Prostate gland (tissue), 2 donors: ENCODE data around the gene CDH26. TPM values are rescaled to one million over a fixed set of nuclear protein-coding genes. Genes with fewer than 3 reads are reported as not detected.
A peak's percentile ranks its signal among the peaks of the same experiment; 100 is the strongest.
"Not testable (repeated sequence)": the region's sequence is repeated elsewhere in the genome, so short reads cannot be mapped to it uniquely, and the experiment has no call there.

Source experiments
- DNase-seq: peaks from one replicate; pipeline ENCODE4 v3.0.0-alpha.2; 2019; ENCODE audit warnings: low spot score
- H3K27ac ChIP-seq, 2 donors: fragments of 200-600 bp; sonication (generic); 2 replicates each; pipeline ENCODE4 v1.5.1; 2017 to 2019
- H3K27me3 ChIP-seq: fragments of 200-600 bp; sonication (generic); replicated peaks from 2 replicates; pipeline ENCODE4 v1.5.1; 2019; ENCODE audit not compliant: insufficient read depth
- H3K36me3 ChIP-seq, 2 donors: fragments of 200-600 bp; sonication (generic); 1 replicate in 1 of 2; 2 replicates in 1 of 2; pipeline versions ENCODE4 v1.5.1 to v1.8.1; 2017 to 2019
- H3K4me1 ChIP-seq: fragments of 200-600 bp; sonication (generic); replicated peaks from 2 replicates; pipeline ENCODE4 v1.5.1; 2019
- H3K4me3 ChIP-seq, 2 donors: fragments of 200-600 bp; sonication (generic); 2 replicates each; pipeline ENCODE4 v1.5.1; 2017 to 2019
- H3K9me3 ChIP-seq: fragments of 200-600 bp; sonication (generic); 2 replicates; pipeline ENCODE4 v1.5.1; 2017
- POLR2A ChIP-seq: fragments of 450-650 bp; IDR thresholded peaks from one replicate; pipeline ENCODE4 v1.6.1; 2016; ENCODE audit warnings: antibody characterized with exemption, mild to moderate bottlenecking
- POLR2AphosphoS5 ChIP-seq: sonication (generic); formaldehyde crosslinking; IDR thresholded peaks from one replicate; pipeline ENCODE4 v1.6.1; 2017; ENCODE audit warnings: antibody characterized with exemption
- WGBS: methylation state at CpG from one replicate; pipeline ENCODE4 v1.1.5; 2018; 5-methylcytosine and 5-hydroxymethylcytosine counted together
- intact Hi-C: fragments of 100-400 bp; cut with DNase I; formaldehyde crosslinking; loops from one replicate; pipeline ENCODE4 v1.14.2; 2022
- total RNA-seq, 2 donors: library from RNA; depleted of rRNA; stranded (reverse); fragments of >200 nt; gene quantifications; one replicate each; pipeline ENCODE4 v1.1.0, GENCODE V29; 2016
- TF ChIP-seq, protein P1 (sequence below), 4 experiments: fragments of 200-600 bp in 2 of 4; fragments of 450-650 bp in 2 of 4; sonication (generic) in 2 of 4; IDR thresholded peaks; 1 replicate in 3 of 4; 2 replicates in 1 of 4; pipeline ENCODE4 v1.5.1; 2016 to 2019; ENCODE audit warnings: antibody characterized with exemption in 4 of 4, mild to moderate bottlenecking in 2 of 4, moderate library complexity in 2 of 4

CDH26 gene
- total RNA-seq, 2 donors from 2014 or later = 11.0 to 30.6 TPM

- no peak for DNase-seq
- H3K9me3 ChIP-seq = no peaks in the 10 kb centered on the region
- no peak overlapping the region for H3K27ac ChIP-seq
- H3K27me3 ChIP-seq = no peaks in the 10 kb centered on the region
- H3K4me3 ChIP-seq = no peak overlapping the region
- TF ChIP-seq, protein P1, sequence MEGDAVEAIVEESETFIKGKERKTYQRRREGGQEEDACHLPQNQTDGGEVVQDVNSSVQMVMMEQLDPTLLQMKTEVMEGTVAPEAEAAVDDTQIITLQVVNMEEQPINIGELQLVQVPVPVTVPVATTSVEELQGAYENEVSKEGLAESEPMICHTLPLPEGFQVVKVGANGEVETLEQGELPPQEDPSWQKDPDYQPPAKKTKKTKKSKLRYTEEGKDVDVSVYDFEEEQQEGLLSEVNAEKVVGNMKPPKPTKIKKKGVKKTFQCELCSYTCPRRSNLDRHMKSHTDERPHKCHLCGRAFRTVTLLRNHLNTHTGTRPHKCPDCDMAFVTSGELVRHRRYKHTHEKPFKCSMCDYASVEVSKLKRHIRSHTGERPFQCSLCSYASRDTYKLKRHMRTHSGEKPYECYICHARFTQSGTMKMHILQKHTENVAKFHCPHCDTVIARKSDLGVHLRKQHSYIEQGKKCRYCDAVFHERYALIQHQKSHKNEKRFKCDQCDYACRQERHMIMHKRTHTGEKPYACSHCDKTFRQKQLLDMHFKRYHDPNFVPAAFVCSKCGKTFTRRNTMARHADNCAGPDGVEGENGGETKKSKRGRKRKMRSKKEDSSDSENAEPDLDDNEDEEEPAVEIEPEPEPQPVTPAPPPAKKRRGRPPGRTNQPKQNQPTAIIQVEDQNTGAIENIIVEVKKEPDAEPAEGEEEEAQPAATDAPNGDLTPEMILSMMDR (IDR thresholded peaks at IDR 0.05) = no peak
- no peak for TF ChIP-seq POLR2AphosphoS5
- TF ChIP-seq POLR2A = no peak
- H3K4me1 ChIP-seq = peaks cover 11% of the 10 kb centered on the region
- WGBS = 63% methylated on average over 6 of the region's 6 CpGs
- no peaks in the 10 kb centered on the region for H3K36me3 ChIP-seq
- intact Hi-C loops = loop anchor here (10.0 kb wide), 1 partner anchor 105 kb away; no protein-coding TSS in a partner anchor
Measured at GRCh38 chr20:59949911-59950310, 8.3 kb upstream of the CDH26 start.

- H3K36me3 ChIP-seq = no peaks in the 10 kb centered on the region
- H3K4me1 ChIP-seq = no peaks in the 10 kb centered on the region
- intact Hi-C loops = no loop called here
- no peaks in the 10 kb centered on the region for H3K9me3 ChIP-seq
- DNase-seq = no peak
- no peak overlapping the region for H3K27ac ChIP-seq
- WGBS = 87% methylated on average over 4 of the region's 4 CpGs
- H3K4me3 ChIP-seq = no peak overlapping the region
- TF ChIP-seq POLR2A = no peak
- TF ChIP-seq POLR2AphosphoS5 = no peak
- TF ChIP-seq, protein P1 (IDR thresholded peaks at IDR 0.05) = no peak
- no peaks in the 10 kb centered on the region for H3K27me3 ChIP-seq
Measured at GRCh38 chr20:59954718-59955117, 3.5 kb upstream of the CDH26 start.

DNA sequence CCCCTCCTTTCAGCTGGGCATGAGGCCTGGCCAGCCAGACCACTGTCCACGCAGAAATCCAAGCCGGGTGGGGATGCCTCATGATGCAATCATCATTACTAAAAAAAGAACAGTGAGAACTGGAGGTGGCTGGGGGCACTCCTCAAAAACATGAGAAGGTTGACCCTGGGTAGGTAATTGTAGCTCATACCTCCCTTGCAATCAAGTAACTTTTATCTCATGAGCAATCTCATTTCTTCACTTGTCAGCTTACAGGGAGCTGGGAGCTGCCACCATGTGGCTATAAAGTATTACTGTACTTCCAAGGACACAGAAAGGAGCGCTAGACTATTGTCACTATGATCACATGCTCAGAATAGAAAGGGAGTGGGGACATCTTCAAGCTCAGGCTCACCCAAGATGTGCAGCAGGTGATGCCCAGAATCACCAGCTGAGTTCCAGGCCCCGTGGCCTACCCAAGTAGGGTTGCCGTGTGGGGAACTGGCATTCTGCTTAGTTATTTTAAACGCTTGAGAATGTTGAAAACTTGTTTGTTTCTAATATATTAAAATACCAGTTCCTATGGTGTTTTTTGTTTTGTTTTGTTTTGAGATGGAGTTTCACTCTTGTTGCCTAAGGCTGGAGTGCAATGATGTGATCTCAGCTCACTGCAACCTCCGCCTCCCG, 3.0 kb upstream of the CDH26 start:
- 83% methylated on average over 8 of the region's 8 CpGs for WGBS
- Histone ChIP-seq H3K9me3 (no peaks in the 10 kb centered on the region), H3K27ac (no peak overlapping the region), H3K27me3 (no peaks in the 10 kb centered on the region), H3K4me3 (no peak overlapping the region), H3K36me3 (no peaks in the 10 kb centered on the region), H3K4me1 (no peaks in the 10 kb centered on the region)
- intact Hi-C loops = no loop called here
- peak; percentile 20 for DNase-seq
- TF ChIP-seq POLR2A (no peak), POLR2AphosphoS5 (peak; percentile 44)
- TF ChIP-seq, protein P1 (IDR thresholded peaks at IDR 0.05) = peak in 3 of 4 experiments; percentile 25 to 41 (median 34)

DNA sequence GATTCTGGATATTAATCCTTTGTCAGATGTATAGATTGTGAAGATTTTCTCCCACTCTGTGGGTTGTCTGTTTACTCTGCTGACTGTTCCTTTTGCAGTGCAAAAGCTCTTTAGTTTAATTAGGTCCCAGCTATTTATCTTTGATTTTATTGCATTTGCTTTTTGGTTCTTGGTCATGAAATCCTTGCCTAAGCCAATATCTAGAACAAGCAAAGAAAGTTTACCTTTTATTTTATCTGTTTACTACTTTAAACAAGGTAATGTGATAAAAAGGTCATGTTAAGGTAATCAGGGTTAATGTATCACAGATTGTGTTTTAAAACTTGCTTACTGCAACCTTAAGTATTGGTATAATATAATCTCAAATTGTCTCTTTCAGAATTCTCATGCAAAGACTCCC, 655 bp upstream of the CDH26 start:
- DNase-seq, H3K9me3 ChIP-seq, H3K4me3 ChIP-seq, H3K4me1 ChIP-seq, H3K27me3 ChIP-seq, H3K27ac ChIP-seq, H3K36me3 ChIP-seq, intact Hi-C loops: not testable (repeated sequence)
- TF ChIP-seq POLR2AphosphoS5 = peak; percentile 72

- H3K36me3 ChIP-seq = no peaks in the 10 kb centered on the region
- 75% methylated on average over 4 of the region's 4 CpGs for WGBS
- no peaks in the 10 kb centered on the region for H3K4me1 ChIP-seq
- peak overlapping the region; percentile 6 to 14 for H3K4me3 ChIP-seq
- H3K27me3 ChIP-seq = no peaks in the 10 kb centered on the region
- no peak for DNase-seq
- H3K9me3 ChIP-seq = no peaks in the 10 kb centered on the region
- no peak overlapping the region for H3K27ac ChIP-seq
- peak; percentile 23 for TF ChIP-seq POLR2A
- TF ChIP-seq, protein P1 (IDR thresholded peaks at IDR 0.05) = no peak
- intact Hi-C loops = no loop called here
Measured at GRCh38 chr20:59958626-59959025, 403 bp downstream of the CDH26 start.
